ENCODE results near the gene TRIM28.

GRCh38 chr19:58569943-58570670, 26.2 kb downstream of the TRIM28 start:
- TF ChIP-seq, protein P1, sequence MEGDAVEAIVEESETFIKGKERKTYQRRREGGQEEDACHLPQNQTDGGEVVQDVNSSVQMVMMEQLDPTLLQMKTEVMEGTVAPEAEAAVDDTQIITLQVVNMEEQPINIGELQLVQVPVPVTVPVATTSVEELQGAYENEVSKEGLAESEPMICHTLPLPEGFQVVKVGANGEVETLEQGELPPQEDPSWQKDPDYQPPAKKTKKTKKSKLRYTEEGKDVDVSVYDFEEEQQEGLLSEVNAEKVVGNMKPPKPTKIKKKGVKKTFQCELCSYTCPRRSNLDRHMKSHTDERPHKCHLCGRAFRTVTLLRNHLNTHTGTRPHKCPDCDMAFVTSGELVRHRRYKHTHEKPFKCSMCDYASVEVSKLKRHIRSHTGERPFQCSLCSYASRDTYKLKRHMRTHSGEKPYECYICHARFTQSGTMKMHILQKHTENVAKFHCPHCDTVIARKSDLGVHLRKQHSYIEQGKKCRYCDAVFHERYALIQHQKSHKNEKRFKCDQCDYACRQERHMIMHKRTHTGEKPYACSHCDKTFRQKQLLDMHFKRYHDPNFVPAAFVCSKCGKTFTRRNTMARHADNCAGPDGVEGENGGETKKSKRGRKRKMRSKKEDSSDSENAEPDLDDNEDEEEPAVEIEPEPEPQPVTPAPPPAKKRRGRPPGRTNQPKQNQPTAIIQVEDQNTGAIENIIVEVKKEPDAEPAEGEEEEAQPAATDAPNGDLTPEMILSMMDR (conservative IDR thresholded peaks at IDR 0.05; ENCODE audit: low read length): no peak
- no peak for TF ChIP-seq EZH2phosphoT487 (IDR thresholded peaks at IDR 0.05; ENCODE audit: borderline replicate concordance)

Data from Loucy (cell line).